Peyer's patch (tissue), 4 donors: ENCODE measurements around the gene OR4B1.

Experiments used
- CTCF ChIP-seq, 6 experiments: fragments of 450-650 bp in 4 of 6; fragments of 200-600 bp in 2 of 6; sonication (generic) in 1 of 6; IDR thresholded peaks; one replicate each; pipeline ENCODE4 v1.5.1; 2017 to 2019; ENCODE audit warnings: antibody characterized with exemption in 6 of 6, mild to moderate bottlenecking in 3 of 6, moderate library complexity in 1 of 6
- POLR2A ChIP-seq, 2 donors: fragments of 450-650 bp; IDR thresholded peaks; one replicate each; pipeline ENCODE4 v1.5.1; 2017; ENCODE audit warnings: antibody characterized with exemption in 2 of 2, mild to moderate bottlenecking in 2 of 2, moderate library complexity in 2 of 2

- no peak for TF ChIP-seq CTCF (IDR thresholded peaks at IDR 0.05)
- TF ChIP-seq POLR2A (IDR thresholded peaks at IDR 0.05), result no peak
These were observed 28.2 kb downstream of the OR4B1 start, which contains the start of gene OR4X2 for GRCh38 chr11:48244804-48245203.
